GM21737 (cell line): ENCODE results near the gene GTF3C1.
A peak's percentile ranks its signal among the peaks of the same experiment; 100 is the strongest.
"Not testable (repeated sequence)": the region's sequence is repeated elsewhere in the genome, so short reads cannot be mapped to it uniquely, and the experiment has no call there.

Experiments
- ATAC-seq: cut with Tn5 transposase; IDR thresholded peaks from one replicate; pipeline ENCODE4 v1.9.1; 2021; ENCODE audit warnings: mild to moderate bottlenecking, moderate library complexity; ENCODE audit not compliant: unreplicated experiment

Gene GTF3C1, protein sequence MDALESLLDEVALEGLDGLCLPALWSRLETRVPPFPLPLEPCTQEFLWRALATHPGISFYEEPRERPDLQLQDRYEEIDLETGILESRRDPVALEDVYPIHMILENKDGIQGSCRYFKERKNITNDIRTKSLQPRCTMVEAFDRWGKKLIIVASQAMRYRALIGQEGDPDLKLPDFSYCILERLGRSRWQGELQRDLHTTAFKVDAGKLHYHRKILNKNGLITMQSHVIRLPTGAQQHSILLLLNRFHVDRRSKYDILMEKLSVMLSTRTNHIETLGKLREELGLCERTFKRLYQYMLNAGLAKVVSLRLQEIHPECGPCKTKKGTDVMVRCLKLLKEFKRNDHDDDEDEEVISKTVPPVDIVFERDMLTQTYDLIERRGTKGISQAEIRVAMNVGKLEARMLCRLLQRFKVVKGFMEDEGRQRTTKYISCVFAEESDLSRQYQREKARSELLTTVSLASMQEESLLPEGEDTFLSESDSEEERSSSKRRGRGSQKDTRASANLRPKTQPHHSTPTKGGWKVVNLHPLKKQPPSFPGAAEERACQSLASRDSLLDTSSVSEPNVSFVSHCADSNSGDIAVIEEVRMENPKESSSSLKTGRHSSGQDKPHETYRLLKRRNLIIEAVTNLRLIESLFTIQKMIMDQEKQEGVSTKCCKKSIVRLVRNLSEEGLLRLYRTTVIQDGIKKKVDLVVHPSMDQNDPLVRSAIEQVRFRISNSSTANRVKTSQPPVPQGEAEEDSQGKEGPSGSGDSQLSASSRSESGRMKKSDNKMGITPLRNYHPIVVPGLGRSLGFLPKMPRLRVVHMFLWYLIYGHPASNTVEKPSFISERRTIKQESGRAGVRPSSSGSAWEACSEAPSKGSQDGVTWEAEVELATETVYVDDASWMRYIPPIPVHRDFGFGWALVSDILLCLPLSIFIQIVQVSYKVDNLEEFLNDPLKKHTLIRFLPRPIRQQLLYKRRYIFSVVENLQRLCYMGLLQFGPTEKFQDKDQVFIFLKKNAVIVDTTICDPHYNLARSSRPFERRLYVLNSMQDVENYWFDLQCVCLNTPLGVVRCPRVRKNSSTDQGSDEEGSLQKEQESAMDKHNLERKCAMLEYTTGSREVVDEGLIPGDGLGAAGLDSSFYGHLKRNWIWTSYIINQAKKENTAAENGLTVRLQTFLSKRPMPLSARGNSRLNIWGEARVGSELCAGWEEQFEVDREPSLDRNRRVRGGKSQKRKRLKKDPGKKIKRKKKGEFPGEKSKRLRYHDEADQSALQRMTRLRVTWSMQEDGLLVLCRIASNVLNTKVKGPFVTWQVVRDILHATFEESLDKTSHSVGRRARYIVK (N-terminal part only)

GRCh38 chr16:27549746-27550581 lies at the start of gene GTF3C1, which contains the start of gene KATNIP:
TSS of gene GTF3C1 (minus strand) at chr16:27549913. CDS start at chr16:27549890, 23 bp downstream.
TSS of gene KATNIP (plus strand) at chr16:27550144. CDS start at chr16:27550171, 27 bp downstream.
- ATAC-seq = peak; percentile 97

DNA sequence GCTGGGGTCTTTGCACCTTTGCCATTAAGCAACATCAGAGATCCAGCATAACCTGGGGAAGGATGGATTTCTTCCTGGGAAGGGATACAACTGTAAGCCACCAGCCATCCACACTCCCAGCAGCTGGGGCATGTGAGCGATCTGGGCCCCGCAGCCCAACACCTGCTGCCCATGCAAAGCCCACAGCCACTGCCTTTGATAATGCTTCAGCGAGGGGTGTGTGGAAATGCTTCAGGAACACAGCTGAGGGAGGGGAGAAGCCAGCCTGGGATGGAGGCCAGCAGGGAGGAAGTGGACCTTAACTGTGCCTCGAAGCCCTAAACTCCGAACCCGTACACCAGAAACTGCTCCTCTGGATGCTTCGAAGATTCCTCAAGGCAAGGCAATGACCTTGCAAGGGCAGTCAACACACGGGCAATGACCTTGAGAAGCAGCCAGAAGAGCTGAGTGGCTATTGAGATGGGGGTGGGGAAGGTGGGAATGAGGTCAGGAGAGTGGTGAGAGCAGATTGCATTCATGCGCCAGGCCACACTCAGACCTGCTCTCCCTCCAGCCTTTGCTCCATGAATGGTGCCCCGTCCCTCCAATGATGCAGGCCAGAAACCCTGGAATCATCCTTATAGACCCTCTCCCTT lies 49.3 kb upstream of the GTF3C1 start:
- no peak for ATAC-seq

DNA sequence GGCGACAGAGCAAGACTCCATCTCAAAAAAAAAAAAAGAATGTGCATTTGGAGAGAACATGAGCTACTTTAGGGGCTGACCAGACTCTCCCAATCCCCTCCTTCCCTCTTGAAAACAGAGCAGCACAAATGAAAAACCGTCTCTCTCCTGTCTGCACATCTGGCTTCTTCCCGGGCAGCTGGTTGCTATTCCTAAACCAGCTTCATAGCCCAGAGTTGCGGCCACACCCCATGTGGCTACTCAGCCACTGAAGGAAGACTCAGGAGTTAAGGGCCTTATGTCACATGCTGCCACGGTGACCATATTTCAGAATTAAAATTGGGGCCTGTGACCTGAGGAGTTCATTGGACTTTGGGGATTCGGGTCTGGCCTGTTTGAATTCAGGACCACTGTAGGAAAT lies 48.5 kb upstream of the GTF3C1 start:
- ATAC-seq = no peak

DNA sequence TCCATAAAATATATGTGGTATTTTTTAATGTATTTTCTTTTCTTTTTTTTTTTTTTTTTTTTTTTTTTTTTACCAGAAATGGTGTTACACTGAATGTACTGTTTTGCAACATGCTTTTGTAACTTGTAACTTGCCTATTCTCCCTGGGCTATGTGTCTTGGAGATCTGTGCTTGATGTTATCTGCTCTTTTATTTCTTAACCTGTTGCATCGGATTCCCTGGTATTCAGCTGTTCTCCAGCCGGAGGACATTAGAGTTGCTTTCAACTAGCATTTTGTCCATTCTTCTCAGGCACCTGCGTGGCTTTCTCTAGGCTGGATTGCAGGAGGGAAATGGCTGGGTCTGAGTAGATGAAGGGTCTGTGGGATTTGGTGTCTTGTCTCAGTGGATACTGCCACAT lies 47.6 kb upstream of the GTF3C1 start:
- ATAC-seq = no peak

- no peak for ATAC-seq
Observed at GRCh38 chr16:27596411-27596810, 46.7 kb upstream of the GTF3C1 start.

DNA sequence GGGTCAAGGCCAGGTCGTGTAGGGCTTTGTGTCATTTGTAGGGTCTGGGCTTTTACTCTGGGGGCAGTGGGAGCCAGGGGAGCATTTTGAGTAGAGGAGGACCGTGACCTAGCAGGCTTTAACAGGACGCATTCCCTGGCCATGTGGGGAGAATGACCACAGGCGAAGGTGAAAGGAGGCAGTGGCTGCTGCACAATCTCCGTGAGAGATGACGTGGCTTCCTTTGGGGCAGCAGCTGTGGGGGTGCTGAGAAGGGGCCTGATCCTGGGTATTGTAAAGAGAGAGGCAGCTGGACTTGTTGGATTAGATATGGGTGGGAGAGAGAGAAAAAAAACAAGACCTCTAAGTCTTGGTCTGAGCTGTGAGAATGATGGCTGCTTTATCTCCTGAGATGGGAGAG lies 46.3 kb upstream of the GTF3C1 start:
- ATAC-seq = no peak

GRCh38 chr16:27595475-27595874 lies 45.8 kb upstream of the GTF3C1 start:
- no peak for ATAC-seq

- ATAC-seq = no peak
Observed at GRCh38 chr16:27591837-27592236, 42.1 kb upstream of the GTF3C1 start.

DNA sequence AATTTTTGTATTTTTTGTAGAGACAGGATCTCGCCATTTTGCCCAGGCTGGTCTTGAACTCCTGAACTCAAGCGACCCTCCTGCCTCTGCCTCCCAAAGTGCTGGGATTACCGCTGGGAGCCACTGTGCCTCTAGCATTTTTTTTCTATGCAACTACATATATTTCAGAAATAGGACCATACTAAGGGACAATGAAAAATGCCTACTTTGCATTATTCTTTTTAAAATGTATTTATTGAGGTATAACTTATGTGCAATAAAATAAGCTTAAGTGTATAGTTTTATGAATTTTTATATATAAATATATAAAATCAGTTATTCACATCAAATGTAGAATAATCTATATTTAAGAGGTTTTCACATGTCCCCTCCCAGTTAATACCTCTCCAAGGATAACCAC lies 38.3 kb upstream of the GTF3C1 start:
- ATAC-seq = no peak

- ATAC-seq = no peak
Observed at GRCh38 chr16:27586711-27587110, 37.0 kb upstream of the GTF3C1 start.

GRCh38 chr16:27585200-27585599 lies 35.5 kb upstream of the GTF3C1 start:
- ATAC-seq = no peak

DNA sequence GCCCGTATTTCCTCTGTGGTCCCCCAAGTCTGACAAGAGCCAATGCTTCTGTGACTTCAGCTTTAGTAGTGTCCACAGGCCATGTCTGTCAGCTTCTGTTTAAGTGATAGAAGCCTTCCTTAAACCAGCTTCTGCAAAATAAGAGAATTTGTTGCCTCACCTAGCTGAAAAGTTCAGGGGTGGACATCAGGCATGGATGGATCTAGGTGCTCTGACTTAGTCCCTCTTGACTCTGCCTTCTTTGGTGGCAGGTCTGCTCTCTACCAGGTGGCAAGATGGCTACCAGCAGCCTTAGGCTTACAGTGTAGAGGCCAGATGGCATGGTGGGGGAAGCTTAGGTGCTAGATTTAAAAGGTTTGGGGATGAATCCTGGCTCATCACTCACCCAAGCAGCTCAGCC lies 33.9 kb upstream of the GTF3C1 start:
- ATAC-seq = no peak

DNA sequence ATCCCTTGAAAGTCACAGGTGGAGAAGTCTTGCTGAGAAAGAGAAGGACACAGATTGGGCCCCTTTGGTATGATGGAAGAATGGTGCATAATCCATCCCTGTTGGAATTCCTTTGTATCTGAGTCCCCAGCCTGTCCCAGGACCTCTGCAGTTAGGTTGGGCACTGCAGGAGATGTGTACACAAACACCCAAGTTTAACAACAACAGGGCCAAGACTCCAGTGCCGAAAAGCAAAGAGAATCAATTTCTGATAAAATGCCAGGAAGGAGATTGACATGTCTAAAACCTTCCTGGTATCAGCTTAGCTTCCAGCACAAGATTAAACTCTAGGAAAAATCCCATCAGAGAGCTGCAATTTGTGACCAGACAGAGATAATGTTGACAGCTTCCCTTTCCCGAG lies 33.2 kb upstream of the GTF3C1 start:
- no peak for ATAC-seq

DNA sequence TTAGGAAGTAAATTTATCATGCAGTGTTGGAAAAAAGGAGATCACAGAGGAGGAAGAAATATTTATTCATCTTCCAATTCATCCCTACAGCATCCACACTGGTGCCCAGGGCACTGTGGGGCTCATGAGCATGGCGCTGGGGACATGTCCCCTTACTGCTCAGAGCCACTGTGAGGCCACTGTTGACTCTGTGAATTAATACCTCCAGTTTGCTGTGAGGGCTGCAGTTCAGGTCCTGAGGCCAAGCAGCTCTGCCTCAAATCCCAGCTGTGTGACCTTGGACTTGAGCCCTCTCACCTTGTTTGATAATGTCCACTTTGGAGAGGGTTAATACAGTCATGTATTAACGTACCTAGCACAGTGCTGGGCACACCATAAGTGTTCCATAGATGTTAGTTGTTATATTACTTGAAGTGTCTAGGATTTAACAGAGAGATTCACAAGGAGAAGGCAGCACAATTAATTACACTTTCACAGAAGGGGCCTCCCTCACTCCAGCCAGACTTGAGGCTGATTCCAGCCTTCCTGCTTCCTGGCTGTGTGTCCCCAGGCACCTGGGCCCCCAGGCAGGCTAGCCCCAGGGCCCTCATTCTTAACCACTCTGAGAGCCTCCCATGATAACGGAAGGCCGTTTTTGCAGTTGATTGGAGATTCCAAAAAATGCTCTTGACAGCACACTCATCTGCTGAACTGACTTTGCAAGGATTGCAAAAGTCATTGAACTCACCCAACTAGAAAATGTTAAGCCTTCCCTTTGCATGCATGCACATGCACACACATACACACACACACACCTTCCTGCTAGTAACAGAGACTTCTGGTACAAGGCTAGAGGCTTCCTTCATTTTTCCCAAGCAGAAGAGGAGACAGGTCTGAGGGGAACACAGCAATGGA lies 29.6 kb upstream of the GTF3C1 start:
- no peak for ATAC-seq

DNA sequence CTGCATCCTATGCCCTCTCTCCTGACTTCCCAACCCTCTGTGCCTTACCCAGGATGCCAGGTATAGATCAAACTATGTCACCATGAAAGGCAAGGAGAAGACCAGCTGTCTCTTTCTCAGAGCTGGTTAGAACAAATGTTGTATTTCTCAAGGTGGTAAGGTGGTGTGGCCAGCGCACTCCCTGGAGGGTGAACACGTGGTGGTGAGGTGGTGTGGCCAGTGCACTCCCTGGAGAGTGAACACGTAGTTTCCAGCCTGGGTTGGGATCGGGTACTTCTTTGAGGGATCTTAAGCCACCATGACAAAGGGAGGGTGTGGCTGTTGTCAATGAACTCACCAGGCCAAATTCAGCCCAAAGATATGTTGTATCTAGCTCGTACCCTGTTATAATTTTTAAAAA lies 27.0 kb upstream of the GTF3C1 start:
- ATAC-seq = no peak

DNA sequence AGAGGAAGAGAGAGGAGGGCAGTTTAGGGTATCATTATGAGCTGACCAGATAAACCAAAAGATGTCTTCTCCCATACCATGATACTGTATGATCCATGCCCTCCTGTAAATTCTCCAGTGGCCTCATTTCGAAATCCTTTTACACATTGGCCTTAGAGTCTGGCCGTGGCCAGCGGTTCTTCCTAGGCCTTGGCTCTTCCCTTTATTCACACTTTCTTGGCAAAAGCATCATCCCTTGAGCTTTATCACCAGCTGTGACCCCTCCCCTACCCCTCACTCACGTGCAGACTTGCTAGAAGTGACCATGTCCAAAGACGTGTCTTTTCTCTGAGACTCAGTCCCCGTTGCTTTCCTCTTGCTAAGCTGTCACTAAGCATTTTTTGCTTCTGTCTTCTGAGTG lies 23.0 kb upstream of the GTF3C1 start:
- no peak for ATAC-seq

DNA sequence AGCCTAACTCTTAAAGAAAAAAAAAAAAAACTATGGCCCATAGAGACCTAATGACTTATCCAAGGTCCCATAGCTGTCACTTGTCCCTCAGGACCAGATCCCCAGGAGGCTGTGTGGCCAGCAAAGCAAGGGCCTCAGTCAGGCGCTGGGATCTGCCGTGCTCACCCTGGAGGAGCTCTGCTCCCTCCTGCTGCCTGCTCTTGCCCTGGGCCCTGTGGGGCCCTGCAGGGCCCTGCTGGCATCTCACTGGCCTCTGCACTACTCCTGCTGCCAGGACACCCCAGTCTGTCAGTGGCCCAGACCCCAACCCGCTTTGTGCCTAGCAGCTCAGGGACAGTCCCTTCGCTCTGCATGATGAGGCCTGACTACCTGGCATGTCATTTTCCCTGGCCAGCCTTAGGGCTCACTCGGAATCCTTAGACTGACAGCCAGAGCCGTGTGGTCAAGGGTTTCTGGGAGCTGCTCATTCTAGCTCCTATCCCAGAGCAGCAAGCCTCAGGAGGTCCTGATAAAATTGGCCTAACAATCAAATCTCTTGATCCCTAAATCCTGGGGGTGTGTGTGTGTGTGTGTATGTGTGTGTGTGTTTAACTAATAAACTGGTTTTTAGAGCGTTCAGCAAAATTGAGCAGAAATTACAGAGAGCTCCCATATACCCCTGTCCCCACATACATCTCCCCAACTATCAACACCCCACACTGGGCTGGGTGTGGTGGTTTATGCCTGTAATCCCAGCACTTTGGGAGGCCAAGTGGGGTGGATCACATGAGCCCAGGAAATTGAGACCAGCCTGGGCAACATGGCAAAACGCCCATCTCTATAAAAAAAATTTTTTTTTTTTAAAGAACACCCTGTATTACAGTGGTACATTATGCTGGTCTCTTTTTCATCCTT lies 22.0 kb upstream of the GTF3C1 start:
- ATAC-seq = no peak

DNA sequence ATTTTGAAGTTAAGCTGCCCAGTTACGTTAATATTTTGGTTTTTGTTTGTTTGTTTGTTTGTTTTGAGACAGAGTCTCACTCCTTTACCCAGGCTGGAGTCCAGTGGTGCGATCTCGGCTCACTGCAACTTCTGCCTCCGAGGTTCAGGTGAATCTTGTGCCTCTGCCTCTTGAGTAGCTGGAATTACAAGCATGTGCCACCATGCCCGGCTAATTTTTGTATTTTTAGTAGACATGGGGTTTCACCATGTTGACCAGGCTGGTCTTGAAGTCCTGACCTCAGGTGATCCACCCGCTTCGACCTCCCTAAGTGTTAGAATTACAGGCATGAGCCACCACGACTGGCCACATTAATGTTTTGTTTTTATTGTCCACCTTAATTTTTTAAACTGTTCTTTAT lies 21.3 kb upstream of the GTF3C1 start:
- not testable (repeated sequence) for ATAC-seq
